ENCODE results near the gene C1orf35.

C1orf35 gene

GRCh38 chr1:228139406-228139930 is 36.3 kb upstream of the C1orf35 start:
- TF ChIP-seq CREB1 (IDR thresholded peaks at IDR 0.05; ENCODE audit: low read depth) (no peak), YY1 (IDR thresholded peaks at IDR 0.05; ENCODE audit: low read depth) (peak; percentile 61)

GRCh38 chr1:228136901-228137300 is 33.8 kb upstream of the C1orf35 start:
- TF ChIP-seq YY1 (IDR thresholded peaks at IDR 0.05; ENCODE audit: low read depth), result no peak
- TF ChIP-seq FOXM1 (IDR thresholded peaks at IDR 0.05; ENCODE audit: borderline replicate concordance, low read depth), result no peak
- no peak for TF ChIP-seq NFIC (IDR thresholded peaks at IDR 0.05)
- TF ChIP-seq CEBPB (IDR thresholded peaks at IDR 0.05), result no peak
- no peak for TF ChIP-seq REST (IDR thresholded peaks at IDR 0.05; ENCODE audit: low read depth)
- TF ChIP-seq EP300 (IDR thresholded peaks at IDR 0.05; ENCODE audit: borderline replicate concordance), result no peak
- no peak for TF ChIP-seq ZBTB7A (IDR thresholded peaks at IDR 0.05; ENCODE audit: low read depth)
- no peak for TF ChIP-seq TCF12 (IDR thresholded peaks at IDR 0.05; ENCODE audit: low read depth)
- TF ChIP-seq MAX (IDR thresholded peaks at IDR 0.05), result no peak
- no peak for TF ChIP-seq CREB1 (IDR thresholded peaks at IDR 0.05; ENCODE audit: low read depth)
- no peak for TF ChIP-seq USF1 (IDR thresholded peaks at IDR 0.05)
- TF ChIP-seq EGR1 (IDR thresholded peaks at IDR 0.05), result no peak
- no peak for TF ChIP-seq TAF1 (IDR thresholded peaks at IDR 0.05; ENCODE audit: low read depth)
- TF ChIP-seq TEAD4 (IDR thresholded peaks at IDR 0.05), result no peak

- no peak for TF ChIP-seq FOXM1 (IDR thresholded peaks at IDR 0.05; ENCODE audit: borderline replicate concordance, low read depth)
- TF ChIP-seq YY1 (IDR thresholded peaks at IDR 0.05; ENCODE audit: low read depth), result no peak
- no peak for TF ChIP-seq CEBPB (IDR thresholded peaks at IDR 0.05)
- no peak for TF ChIP-seq EP300 (IDR thresholded peaks at IDR 0.05; ENCODE audit: borderline replicate concordance)
- no peak for TF ChIP-seq CREB1 (IDR thresholded peaks at IDR 0.05; ENCODE audit: low read depth)
- TF ChIP-seq MAX (IDR thresholded peaks at IDR 0.05), result no peak
- TF ChIP-seq ZBTB7A (IDR thresholded peaks at IDR 0.05; ENCODE audit: low read depth), result no peak
- TF ChIP-seq TCF12 (IDR thresholded peaks at IDR 0.05; ENCODE audit: low read depth), result no peak
- TF ChIP-seq REST (IDR thresholded peaks at IDR 0.05; ENCODE audit: low read depth), result no peak
- TF ChIP-seq TEAD4 (IDR thresholded peaks at IDR 0.05), result no peak
These were observed 31.5 kb upstream of the C1orf35 start for GRCh38 chr1:228134591-228134990.

GRCh38 chr1:228131766-228132165 is 28.6 kb upstream of the C1orf35 start:
- no peak for TF ChIP-seq TAF1 (IDR thresholded peaks at IDR 0.05; ENCODE audit: low read depth)
- TF ChIP-seq CEBPB (IDR thresholded peaks at IDR 0.05), result no peak
- TF ChIP-seq ZBTB7A (IDR thresholded peaks at IDR 0.05; ENCODE audit: low read depth), result no peak
- TF ChIP-seq RAD21 (IDR thresholded peaks at IDR 0.05; ENCODE audit: low read depth), result no peak
- no peak for TF ChIP-seq NFIC (IDR thresholded peaks at IDR 0.05)
- no peak for TF ChIP-seq REST (IDR thresholded peaks at IDR 0.05; ENCODE audit: low read depth)
- no peak for TF ChIP-seq TCF12 (IDR thresholded peaks at IDR 0.05; ENCODE audit: low read depth)

- no peak for TF ChIP-seq MAX (IDR thresholded peaks at IDR 0.05)
- TF ChIP-seq CEBPB (IDR thresholded peaks at IDR 0.05), result no peak
- no peak for TF ChIP-seq NFIC (IDR thresholded peaks at IDR 0.05)
- TF ChIP-seq EP300 (IDR thresholded peaks at IDR 0.05; ENCODE audit: borderline replicate concordance), result no peak
- no peak for TF ChIP-seq USF1 (IDR thresholded peaks at IDR 0.05)
- TF ChIP-seq TAF1 (IDR thresholded peaks at IDR 0.05; ENCODE audit: low read depth), result no peak
- TF ChIP-seq RAD21 (IDR thresholded peaks at IDR 0.05; ENCODE audit: low read depth), result no peak
- no peak for TF ChIP-seq CREB1 (IDR thresholded peaks at IDR 0.05; ENCODE audit: low read depth)
- no peak for TF ChIP-seq EGR1 (IDR thresholded peaks at IDR 0.05)
- TF ChIP-seq ZBTB7A (IDR thresholded peaks at IDR 0.05; ENCODE audit: low read depth), result no peak
- no peak for TF ChIP-seq FOXM1 (IDR thresholded peaks at IDR 0.05; ENCODE audit: borderline replicate concordance, low read depth)
- no peak for TF ChIP-seq YY1 (IDR thresholded peaks at IDR 0.05; ENCODE audit: low read depth)
- no peak for TF ChIP-seq TCF12 (IDR thresholded peaks at IDR 0.05; ENCODE audit: low read depth)
- TF ChIP-seq REST (IDR thresholded peaks at IDR 0.05; ENCODE audit: low read depth), result no peak
These were observed 22.1 kb upstream of the C1orf35 start for GRCh38 chr1:228125185-228125584.

Data from Ishikawa (cell line).